Measurements from ENCODE around the gene FLNA.

- TF ChIP-seq CTCF (IDR thresholded peaks at IDR 0.05 in 2 of 3, conservative IDR thresholded peaks at IDR 0.05 in 1 of 3; ENCODE audit: control insufficient read depth in 2 of 3, extremely low read depth in 1 of 3, insufficient read depth in 1 of 3, low read depth in 3 of 3, low read length in 3 of 3): no peak
- TF ChIP-seq MXI1 (IDR thresholded peaks at IDR 0.05; ENCODE audit: low read depth, low read length): no peak
- no peak for TF ChIP-seq TCF7 (IDR thresholded peaks at IDR 0.05; ENCODE audit: borderline replicate concordance)
- no peak for TF ChIP-seq MTA2 (IDR thresholded peaks at IDR 0.05; ENCODE audit: low read depth)
- no peak for TF ChIP-seq TCF12 (IDR thresholded peaks at IDR 0.05; ENCODE audit: low read depth, low read length)
- TF ChIP-seq RELA (IDR thresholded peaks at IDR 0.05; ENCODE audit: borderline replicate concordance, partially characterized antibody): no peak
- no peak for TF ChIP-seq POLR2A (IDR thresholded peaks at IDR 0.05; ENCODE audit: low read depth, low read length)
Observed at GRCh38 chrX:154413142-154413541, 38.7 kb upstream of the FLNA start.

Data from GM12878 (cell line).